Measurements from ENCODE around the gene HGD.

Gene HGD

GRCh38 chr3:120659285-120659684 lies 22.8 kb downstream of the HGD start:
- Histone ChIP-seq H3K79me2 (ENCODE audit: control insufficient read depth, low read length) (no peaks in the 10 kb centered on the region), H3F3A (ENCODE audit: control insufficient read depth, insufficient read depth) (no peaks in the 10 kb centered on the region), H3K9me3 (ENCODE audit: control insufficient read depth, insufficient read depth, low read length) (no peaks in the 10 kb centered on the region), H3K4me2 (ENCODE audit: low read length) (no peak overlapping the region), H3K4me1 (ENCODE audit: control insufficient read depth, low read length) (no peaks in the 10 kb centered on the region), H4K20me1 (ENCODE audit: control insufficient read depth, insufficient read depth, low read depth, low read length) (no peaks in the 10 kb centered on the region), H3K9me2 (replicated peaks; ENCODE audit: control insufficient read depth, low read length) (no peaks in the 10 kb centered on the region), H3K4me3 (ENCODE audit: low read length) (no peak overlapping the region), H3K27me3 (ENCODE audit: control insufficient read depth, low read length) (no peaks in the 10 kb centered on the region), H3K27ac (ENCODE audit: low read depth, low read length) (no peak overlapping the region), H3K36me3 (ENCODE audit: control insufficient read depth, low read length) (no peaks in the 10 kb centered on the region)
- TF ChIP-seq EZH2phosphoT487 (IDR thresholded peaks at IDR 0.05; ENCODE audit: borderline replicate concordance, low read length) = no peak
- TF ChIP-seq CTCF (IDR thresholded peaks at IDR 0.05; ENCODE audit: low read depth, low read length, poor library complexity, severe bottlenecking) = no peak

GRCh38 chr3:120652896-120653545 lies 29.0 kb downstream of the HGD start:
- TF ChIP-seq EZH2phosphoT487 (IDR thresholded peaks at IDR 0.05; ENCODE audit: borderline replicate concordance, low read length) = no peak
- Histone ChIP-seq H3K79me2 (ENCODE audit: control insufficient read depth, low read length) (no peaks in the 10 kb centered on the region), H4K20me1 (ENCODE audit: control insufficient read depth, insufficient read depth, low read depth, low read length) (no peaks in the 10 kb centered on the region), H3K9me3 (ENCODE audit: control insufficient read depth, insufficient read depth, low read length) (no peaks in the 10 kb centered on the region), H3K27me3 (ENCODE audit: control insufficient read depth, low read length) (no peaks in the 10 kb centered on the region), H3K27ac (ENCODE audit: low read depth, low read length) (no peak overlapping the region), H3K4me1 (ENCODE audit: control insufficient read depth, low read length) (no peaks in the 10 kb centered on the region), H3K36me3 (ENCODE audit: control insufficient read depth, low read length) (no peaks in the 10 kb centered on the region), H3K4me2 (ENCODE audit: low read length) (no peak overlapping the region), H3K4me3 (ENCODE audit: low read length) (no peak overlapping the region), H3K9me2 (replicated peaks; ENCODE audit: control insufficient read depth, low read length) (no peaks in the 10 kb centered on the region), H3F3A (ENCODE audit: control insufficient read depth, insufficient read depth) (no peaks in the 10 kb centered on the region)

- H3K79me2 ChIP-seq (ENCODE audit: control insufficient read depth, low read length) = no peaks in the 10 kb centered on the region
- TF ChIP-seq CTCF (IDR thresholded peaks at IDR 0.05; ENCODE audit: low read depth, low read length, poor library complexity, severe bottlenecking) (no peak), EZH2phosphoT487 (IDR thresholded peaks at IDR 0.05; ENCODE audit: borderline replicate concordance, low read length) (no peak)
- H3K27ac ChIP-seq (ENCODE audit: low read depth, low read length) = no peak overlapping the region
- no peaks in the 10 kb centered on the region for H3K36me3 ChIP-seq (ENCODE audit: control insufficient read depth, low read length)
- H3K4me3 ChIP-seq (ENCODE audit: low read length) = no peak overlapping the region
- no peaks in the 10 kb centered on the region for H4K20me1 ChIP-seq (ENCODE audit: control insufficient read depth, insufficient read depth, low read depth, low read length)
- no peaks in the 10 kb centered on the region for H3K9me2 ChIP-seq (replicated peaks; ENCODE audit: control insufficient read depth, low read length)
- no peaks in the 10 kb centered on the region for H3K9me3 ChIP-seq (ENCODE audit: control insufficient read depth, insufficient read depth, low read length)
- H3F3A ChIP-seq (ENCODE audit: control insufficient read depth, insufficient read depth) = no peaks in the 10 kb centered on the region
- no peak overlapping the region for H3K4me2 ChIP-seq (ENCODE audit: low read length)
- no peaks in the 10 kb centered on the region for H3K4me1 ChIP-seq (ENCODE audit: control insufficient read depth, low read length)
- H3K27me3 ChIP-seq (ENCODE audit: control insufficient read depth, low read length) = peaks cover 2% of the 10 kb centered on the region; the same call in 1 of the 2 replicates
Observed at GRCh38 chr3:120652281-120652680, 29.8 kb downstream of the HGD start.

- Histone ChIP-seq H3K4me1 (ENCODE audit: control insufficient read depth, low read length) (no peaks in the 10 kb centered on the region), H3K9me2 (replicated peaks; ENCODE audit: control insufficient read depth, low read length) (no peaks in the 10 kb centered on the region), H3K9me3 (ENCODE audit: control insufficient read depth, insufficient read depth, low read length) (no peaks in the 10 kb centered on the region), H3K4me3 (ENCODE audit: low read length) (no peak overlapping the region), H3F3A (ENCODE audit: control insufficient read depth, insufficient read depth) (no peaks in the 10 kb centered on the region), H4K20me1 (ENCODE audit: control insufficient read depth, insufficient read depth, low read depth, low read length) (no peaks in the 10 kb centered on the region), H3K27ac (ENCODE audit: low read depth, low read length) (no peak overlapping the region), H3K36me3 (ENCODE audit: control insufficient read depth, low read length) (no peaks in the 10 kb centered on the region), H3K79me2 (ENCODE audit: control insufficient read depth, low read length) (no peaks in the 10 kb centered on the region), H3K27me3 (ENCODE audit: control insufficient read depth, low read length) (peaks cover 4% of the 10 kb centered on the region; the same call in 1 of the 2 replicates), H3K4me2 (ENCODE audit: low read length) (no peak overlapping the region)
- TF ChIP-seq CTCF (IDR thresholded peaks at IDR 0.05; ENCODE audit: low read depth, low read length, poor library complexity, severe bottlenecking) (no peak), EZH2phosphoT487 (IDR thresholded peaks at IDR 0.05; ENCODE audit: borderline replicate concordance, low read length) (no peak)
Observed at GRCh38 chr3:120650311-120650710, 31.7 kb downstream of the HGD start.

All from DOHH2 (cell line).